Panc1 (cell line): ENCODE data around the gene SLC22A3. TPM values are rescaled to one million over a fixed set of nuclear protein-coding genes. Genes with fewer than 3 reads are reported as not detected.

ENCODE experiments used
- ATAC-seq: fragments of 200-7000 bp; cut with Tn5 transposase; 2 replicates; pipeline ENCODE4 v1.9.1; 2020; ENCODE audit warnings: mild to moderate bottlenecking, moderate library complexity
- BruUV-seq: library from RNA; stranded (reverse); fragments of 400-500 nt; replicated peaks from 2 replicates; lab custom pipeline; 2021; lab: Mats Ljungman, UMichigan
- CTCF ChIA-PET: fragments of 300-600 bp; sonication (Branson Sonifier 250); formaldehyde crosslinking; loops from one replicate; lab custom pipeline; 2022; ENCODE audit warnings: antibody characterized with exemption; lab: Charles Lee
- POLR2A ChIA-PET: fragments of 300-600 bp; sonication (Branson Sonifier 250); formaldehyde crosslinking; loops from one replicate; lab custom pipeline; 2022; ENCODE audit warnings: antibody characterized with exemption; lab: Charles Lee
- DNase-seq: peaks from one replicate; pipeline ENCODE4 v3.0.0-alpha.2; 2010; ENCODE audit warnings: low read depth, low spot score
- H3K27ac ChIP-seq: 2 replicates; pipeline ENCODE4 v1.5.1; 2011; ENCODE audit warnings: mild to moderate bottlenecking, low read length, inconsistent platforms
- H3K27me3 ChIP-seq: fragments of 200-500 bp; sonication (Bioruptor generic); 2 replicates; pipeline ENCODE4 v1.6.0; 2014; ENCODE audit warnings: low read length, inconsistent platforms; ENCODE audit not compliant: control insufficient read depth, insufficient read depth
- H3K36me3 ChIP-seq: fragments of 200-500 bp; sonication (Bioruptor generic); 2 replicates; pipeline ENCODE4 v1.5.1; 2014; ENCODE audit warnings: inconsistent platforms, mild to moderate bottlenecking, low read length, moderate library complexity; ENCODE audit not compliant: control insufficient read depth, insufficient read depth
- H3K4me1 ChIP-seq: 2 replicates; pipeline ENCODE4 v1.5.1; 2011; ENCODE audit warnings: inconsistent platforms, mild to moderate bottlenecking, low read length, moderate library complexity; ENCODE audit not compliant: control insufficient read depth, insufficient read depth
- H3K4me3 ChIP-seq, 2 experiments: 2 replicates each; pipeline ENCODE4 v1.5.1; 2011 to 2012; ENCODE audit warnings: low read depth in 2 of 2, low read length in 2 of 2, mild to moderate bottlenecking in 2 of 2, inconsistent platforms in 1 of 2, moderate library complexity in 1 of 2
- H3K9me3 ChIP-seq: fragments of 200-500 bp; sonication (Bioruptor generic); 2 replicates; pipeline ENCODE4 v1.5.1; 2014; ENCODE audit warnings: low read depth, mild to moderate bottlenecking, inconsistent platforms, low read length, moderate library complexity; ENCODE audit not compliant: control insufficient read depth, insufficient read depth
- POLR2AphosphoS5 ChIP-seq: IDR thresholded peaks from 2 replicates; pipeline ENCODE4 v1.6.1; 2012; ENCODE audit warnings: mild to moderate bottlenecking, low read depth, low read length, moderate library complexity
- SIN3A ChIP-seq: IDR thresholded peaks from 2 replicates; pipeline ENCODE4 v1.6.1; 2012; ENCODE audit warnings: low read depth, mild to moderate bottlenecking, low read length, moderate library complexity, borderline replicate concordance; ENCODE audit not compliant: insufficient read depth
- TCF7L2 ChIP-seq: IDR thresholded peaks from 2 replicates; pipeline ENCODE4 v1.6.1; 2011; ENCODE audit warnings: mild to moderate bottlenecking, low read depth, low read length, inconsistent platforms
- in situ Hi-C: cut with HindIII; loops from 2 replicates; pipeline ENCODE4 v1.10.0; 2016; ENCODE audit warnings: low sequenced_read_pairs, low pct_unique_long_range_greater_than_20kb
- intact Hi-C: fragments of 100-400 bp; cut with micrococcal nuclease; formaldehyde crosslinking; loops from one replicate; pipeline ENCODE4 v1.10.0; 2022; ENCODE audit not compliant: unreplicated experiment
- total RNA-seq: library from RNA; stranded (reverse); gene quantifications from one replicate; pipeline ENCODE4 v1.2.1, GENCODE V29; 2021; ENCODE audit not compliant: unreplicated experiment
- TF ChIP-seq, protein P1 (sequence below), 2 experiments: IDR thresholded peaks; 2 replicates each; pipeline ENCODE4 v1.6.1; 2011 to 2012; ENCODE audit warnings: low read depth in 2 of 2, control low read depth in 1 of 2, low read length in 1 of 2, mild to moderate bottlenecking in 1 of 2, moderate library complexity in 1 of 2; ENCODE audit not compliant: insufficient read depth in 1 of 2
- TF ChIP-seq, protein P2 (sequence below): fragments of 450-650 bp; IDR thresholded peaks from 2 replicates; pipeline ENCODE4 v1.5.1; 2017; ENCODE audit warnings: mild to moderate bottlenecking

The SLC22A3 gene
- total RNA-seq, 1 experiment from 2014 or later = not detected

DNA sequence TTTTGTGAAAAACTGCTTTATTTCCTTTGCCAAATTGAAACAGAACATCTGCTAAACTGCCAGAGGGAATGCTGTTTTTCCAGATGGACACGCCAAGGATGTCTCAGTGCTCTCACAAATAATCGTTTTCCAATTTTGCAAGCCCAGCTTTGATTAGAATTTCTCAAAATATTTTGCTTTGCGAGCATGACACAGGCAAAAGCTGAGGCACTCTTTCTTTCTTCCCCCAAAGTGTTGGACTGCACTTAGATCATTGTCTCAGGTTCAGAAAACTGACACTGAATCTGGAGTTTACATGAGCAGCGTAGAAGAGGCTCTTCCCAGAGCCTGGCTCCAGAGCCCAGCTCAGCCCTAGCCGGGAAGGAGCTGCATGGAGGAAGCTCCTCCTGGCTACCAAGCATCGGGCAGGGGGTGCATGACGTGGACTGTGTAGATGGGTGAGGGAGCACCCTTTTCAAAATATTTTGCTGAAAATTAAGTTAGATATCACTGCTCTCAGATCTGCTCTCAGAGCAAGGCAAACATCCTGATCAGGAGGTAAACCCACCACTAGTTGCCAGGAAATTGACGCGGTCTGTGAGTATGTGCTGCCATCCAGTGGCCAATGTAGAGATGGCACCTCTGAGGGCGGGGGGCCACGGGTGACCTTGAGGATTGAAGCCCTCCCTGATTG, 107.5 kb downstream of the SLC22A3 start:
- Histone ChIP-seq H3K4me3 (no peak overlapping the region), H3K36me3 (no peaks in the 10 kb centered on the region), H3K27me3 (no peaks in the 10 kb centered on the region; the same call in 1 of the 2 replicates), H3K27ac (no peak overlapping the region), H3K4me1 (no peaks in the 10 kb centered on the region), H3K9me3 (no peaks in the 10 kb centered on the region)
- TF ChIP-seq, protein P1, sequence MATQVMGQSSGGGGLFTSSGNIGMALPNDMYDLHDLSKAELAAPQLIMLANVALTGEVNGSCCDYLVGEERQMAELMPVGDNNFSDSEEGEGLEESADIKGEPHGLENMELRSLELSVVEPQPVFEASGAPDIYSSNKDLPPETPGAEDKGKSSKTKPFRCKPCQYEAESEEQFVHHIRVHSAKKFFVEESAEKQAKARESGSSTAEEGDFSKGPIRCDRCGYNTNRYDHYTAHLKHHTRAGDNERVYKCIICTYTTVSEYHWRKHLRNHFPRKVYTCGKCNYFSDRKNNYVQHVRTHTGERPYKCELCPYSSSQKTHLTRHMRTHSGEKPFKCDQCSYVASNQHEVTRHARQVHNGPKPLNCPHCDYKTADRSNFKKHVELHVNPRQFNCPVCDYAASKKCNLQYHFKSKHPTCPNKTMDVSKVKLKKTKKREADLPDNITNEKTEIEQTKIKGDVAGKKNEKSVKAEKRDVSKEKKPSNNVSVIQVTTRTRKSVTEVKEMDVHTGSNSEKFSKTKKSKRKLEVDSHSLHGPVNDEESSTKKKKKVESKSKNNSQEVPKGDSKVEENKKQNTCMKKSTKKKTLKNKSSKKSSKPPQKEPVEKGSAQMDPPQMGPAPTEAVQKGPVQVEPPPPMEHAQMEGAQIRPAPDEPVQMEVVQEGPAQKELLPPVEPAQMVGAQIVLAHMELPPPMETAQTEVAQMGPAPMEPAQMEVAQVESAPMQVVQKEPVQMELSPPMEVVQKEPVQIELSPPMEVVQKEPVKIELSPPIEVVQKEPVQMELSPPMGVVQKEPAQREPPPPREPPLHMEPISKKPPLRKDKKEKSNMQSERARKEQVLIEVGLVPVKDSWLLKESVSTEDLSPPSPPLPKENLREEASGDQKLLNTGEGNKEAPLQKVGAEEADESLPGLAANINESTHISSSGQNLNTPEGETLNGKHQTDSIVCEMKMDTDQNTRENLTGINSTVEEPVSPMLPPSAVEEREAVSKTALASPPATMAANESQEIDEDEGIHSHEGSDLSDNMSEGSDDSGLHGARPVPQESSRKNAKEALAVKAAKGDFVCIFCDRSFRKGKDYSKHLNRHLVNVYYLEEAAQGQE (IDR thresholded peaks at IDR 0.05; ENCODE audit: insufficient read depth in 1 of 2, low read depth in 2 of 2, low read length in 1 of 2) = no peak
- TF ChIP-seq, protein P2, sequence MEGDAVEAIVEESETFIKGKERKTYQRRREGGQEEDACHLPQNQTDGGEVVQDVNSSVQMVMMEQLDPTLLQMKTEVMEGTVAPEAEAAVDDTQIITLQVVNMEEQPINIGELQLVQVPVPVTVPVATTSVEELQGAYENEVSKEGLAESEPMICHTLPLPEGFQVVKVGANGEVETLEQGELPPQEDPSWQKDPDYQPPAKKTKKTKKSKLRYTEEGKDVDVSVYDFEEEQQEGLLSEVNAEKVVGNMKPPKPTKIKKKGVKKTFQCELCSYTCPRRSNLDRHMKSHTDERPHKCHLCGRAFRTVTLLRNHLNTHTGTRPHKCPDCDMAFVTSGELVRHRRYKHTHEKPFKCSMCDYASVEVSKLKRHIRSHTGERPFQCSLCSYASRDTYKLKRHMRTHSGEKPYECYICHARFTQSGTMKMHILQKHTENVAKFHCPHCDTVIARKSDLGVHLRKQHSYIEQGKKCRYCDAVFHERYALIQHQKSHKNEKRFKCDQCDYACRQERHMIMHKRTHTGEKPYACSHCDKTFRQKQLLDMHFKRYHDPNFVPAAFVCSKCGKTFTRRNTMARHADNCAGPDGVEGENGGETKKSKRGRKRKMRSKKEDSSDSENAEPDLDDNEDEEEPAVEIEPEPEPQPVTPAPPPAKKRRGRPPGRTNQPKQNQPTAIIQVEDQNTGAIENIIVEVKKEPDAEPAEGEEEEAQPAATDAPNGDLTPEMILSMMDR = peak; percentile 93
- TF ChIP-seq TCF7L2 = no peak
- no peak for TF ChIP-seq SIN3A
- DNase-seq = peak; percentile 28
- POLR2A ChIA-PET = no interaction called here
- ATAC-seq = peak; percentile 82
- CTCF ChIA-PET = interaction anchor here (0.5 to 1.2 kb wide), 8 partner anchors 9 to 695 kb away, joined by 3 to 15 read pairs (median 5); no protein-coding TSS in a partner anchor
- intact Hi-C loops = loop anchor here (1.0 to 10.0 kb wide), 3 partner anchors 317 to 591 kb away; no protein-coding TSS in a partner anchor
- no TSS peak for BruUV-seq
- in situ Hi-C loops = no loop called here

DNA sequence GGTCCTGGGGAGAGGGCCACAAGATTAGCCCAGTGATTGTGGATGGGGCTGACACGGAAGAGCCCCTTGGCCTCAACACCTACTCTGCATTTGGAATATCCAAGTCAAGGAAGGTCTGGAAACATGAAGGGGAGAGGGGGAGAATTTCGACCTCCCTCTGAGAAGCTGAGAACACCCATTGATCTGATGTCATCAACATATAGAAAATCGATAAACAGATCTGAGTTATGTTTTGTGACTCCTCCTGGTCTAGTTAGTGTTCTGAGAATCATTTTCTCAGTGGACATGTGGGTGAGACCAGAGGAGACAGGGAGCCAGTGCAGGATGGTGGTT, 108.0 kb downstream of the SLC22A3 start:
- no peak overlapping the region for H3K27ac ChIP-seq

More for the DNA sequence above, 108.0 kb downstream of the SLC22A3 start:
- in situ Hi-C loops = no loop called here
- Histone ChIP-seq H3K4me3 (no peak overlapping the region), H3K27me3 (no peaks in the 10 kb centered on the region; the same call in 1 of the 2 replicates), H3K4me1 (no peaks in the 10 kb centered on the region), H3K9me3 (no peaks in the 10 kb centered on the region), H3K36me3 (no peaks in the 10 kb centered on the region)
- intact Hi-C loops = loop anchor here (1.0 to 10.0 kb wide), 3 partner anchors 318 to 591 kb away; no protein-coding TSS in a partner anchor
- TF ChIP-seq POLR2AphosphoS5 (no peak), TCF7L2 (no peak), SIN3A (no peak)
- TF ChIP-seq, protein P2 = no peak; the same call in none of the 2 replicates
- TF ChIP-seq, protein P1 (IDR thresholded peaks at IDR 0.05; ENCODE audit: insufficient read depth in 1 of 2, low read depth in 2 of 2, low read length in 1 of 2) = no peak
- no TSS peak for BruUV-seq
- CTCF ChIA-PET = interaction anchor here (0.5 to 1.0 kb wide), 5 partner anchors 235 to 696 kb away, joined by 3 to 5 read pairs (median 5); no protein-coding TSS in a partner anchor
- POLR2A ChIA-PET = no interaction called here
- DNase-seq (no peak), ATAC-seq (no peak)
